Panc1 (cell line): ENCODE measurements around the gene HJURP.

Experiments used
- POLR2AphosphoS5 ChIP-seq: IDR thresholded peaks from 2 replicates; pipeline ENCODE4 v1.6.1; 2012; ENCODE audit warnings: mild to moderate bottlenecking, low read depth, low read length, moderate library complexity
- TCF7L2 ChIP-seq: IDR thresholded peaks from 2 replicates; pipeline ENCODE4 v1.6.1; 2011; ENCODE audit warnings: mild to moderate bottlenecking, low read depth, low read length, inconsistent platforms
- TF ChIP-seq, protein P1 (sequence below): fragments of 450-650 bp; IDR thresholded peaks from 2 replicates; pipeline ENCODE4 v1.5.1; 2017; ENCODE audit warnings: mild to moderate bottlenecking
- TF ChIP-seq, protein P2 (sequence below), 2 experiments: IDR thresholded peaks; 2 replicates each; pipeline ENCODE4 v1.6.1; 2011 to 2012; ENCODE audit warnings: low read depth in 2 of 2, control low read depth in 1 of 2, low read length in 1 of 2, mild to moderate bottlenecking in 1 of 2, moderate library complexity in 1 of 2; ENCODE audit not compliant: insufficient read depth in 1 of 2

DNA sequence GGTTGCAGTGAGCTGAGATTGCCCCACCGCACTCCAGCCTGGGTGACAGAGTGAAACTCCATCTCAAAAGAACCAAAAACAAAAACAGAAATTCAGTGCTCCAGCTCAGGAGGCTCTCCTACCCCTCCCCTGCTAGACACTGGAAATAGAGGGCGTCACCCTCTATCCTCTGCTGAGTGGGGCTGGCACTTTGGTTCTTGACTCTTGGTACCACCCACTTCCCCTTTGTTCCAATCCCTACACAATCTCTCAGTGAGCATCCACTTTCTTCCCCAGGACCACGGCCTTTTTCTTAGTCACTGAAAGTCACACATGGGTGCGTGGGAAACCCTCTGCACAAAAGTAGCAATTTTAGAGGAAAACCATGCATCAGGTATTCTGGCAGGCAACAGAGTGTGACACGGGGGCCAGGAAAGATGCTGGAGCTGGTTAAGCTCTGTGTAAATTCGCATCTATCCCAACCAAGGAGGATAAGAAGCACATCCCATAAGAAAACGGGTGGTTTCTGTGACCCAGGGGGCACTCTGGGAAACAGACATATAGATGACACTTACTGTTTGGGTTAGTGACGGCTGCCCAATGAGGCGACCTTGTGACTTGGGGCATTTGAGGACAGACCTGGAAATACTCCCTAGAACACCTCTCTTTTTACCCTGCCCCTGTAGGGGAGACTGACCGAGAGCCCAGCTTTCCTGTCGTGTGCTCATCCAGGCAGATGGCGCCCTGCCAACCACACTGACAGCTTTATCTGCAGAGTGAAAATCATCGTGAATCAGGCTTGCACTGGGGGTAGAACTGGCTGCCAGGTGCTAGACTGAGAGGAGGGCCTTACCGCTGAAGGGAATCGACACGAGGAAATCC lies 7.7 kb downstream of the HJURP start:
- TF ChIP-seq, protein P1, sequence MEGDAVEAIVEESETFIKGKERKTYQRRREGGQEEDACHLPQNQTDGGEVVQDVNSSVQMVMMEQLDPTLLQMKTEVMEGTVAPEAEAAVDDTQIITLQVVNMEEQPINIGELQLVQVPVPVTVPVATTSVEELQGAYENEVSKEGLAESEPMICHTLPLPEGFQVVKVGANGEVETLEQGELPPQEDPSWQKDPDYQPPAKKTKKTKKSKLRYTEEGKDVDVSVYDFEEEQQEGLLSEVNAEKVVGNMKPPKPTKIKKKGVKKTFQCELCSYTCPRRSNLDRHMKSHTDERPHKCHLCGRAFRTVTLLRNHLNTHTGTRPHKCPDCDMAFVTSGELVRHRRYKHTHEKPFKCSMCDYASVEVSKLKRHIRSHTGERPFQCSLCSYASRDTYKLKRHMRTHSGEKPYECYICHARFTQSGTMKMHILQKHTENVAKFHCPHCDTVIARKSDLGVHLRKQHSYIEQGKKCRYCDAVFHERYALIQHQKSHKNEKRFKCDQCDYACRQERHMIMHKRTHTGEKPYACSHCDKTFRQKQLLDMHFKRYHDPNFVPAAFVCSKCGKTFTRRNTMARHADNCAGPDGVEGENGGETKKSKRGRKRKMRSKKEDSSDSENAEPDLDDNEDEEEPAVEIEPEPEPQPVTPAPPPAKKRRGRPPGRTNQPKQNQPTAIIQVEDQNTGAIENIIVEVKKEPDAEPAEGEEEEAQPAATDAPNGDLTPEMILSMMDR: no peak
- no peak for TF ChIP-seq POLR2AphosphoS5
- TF ChIP-seq, protein P2, sequence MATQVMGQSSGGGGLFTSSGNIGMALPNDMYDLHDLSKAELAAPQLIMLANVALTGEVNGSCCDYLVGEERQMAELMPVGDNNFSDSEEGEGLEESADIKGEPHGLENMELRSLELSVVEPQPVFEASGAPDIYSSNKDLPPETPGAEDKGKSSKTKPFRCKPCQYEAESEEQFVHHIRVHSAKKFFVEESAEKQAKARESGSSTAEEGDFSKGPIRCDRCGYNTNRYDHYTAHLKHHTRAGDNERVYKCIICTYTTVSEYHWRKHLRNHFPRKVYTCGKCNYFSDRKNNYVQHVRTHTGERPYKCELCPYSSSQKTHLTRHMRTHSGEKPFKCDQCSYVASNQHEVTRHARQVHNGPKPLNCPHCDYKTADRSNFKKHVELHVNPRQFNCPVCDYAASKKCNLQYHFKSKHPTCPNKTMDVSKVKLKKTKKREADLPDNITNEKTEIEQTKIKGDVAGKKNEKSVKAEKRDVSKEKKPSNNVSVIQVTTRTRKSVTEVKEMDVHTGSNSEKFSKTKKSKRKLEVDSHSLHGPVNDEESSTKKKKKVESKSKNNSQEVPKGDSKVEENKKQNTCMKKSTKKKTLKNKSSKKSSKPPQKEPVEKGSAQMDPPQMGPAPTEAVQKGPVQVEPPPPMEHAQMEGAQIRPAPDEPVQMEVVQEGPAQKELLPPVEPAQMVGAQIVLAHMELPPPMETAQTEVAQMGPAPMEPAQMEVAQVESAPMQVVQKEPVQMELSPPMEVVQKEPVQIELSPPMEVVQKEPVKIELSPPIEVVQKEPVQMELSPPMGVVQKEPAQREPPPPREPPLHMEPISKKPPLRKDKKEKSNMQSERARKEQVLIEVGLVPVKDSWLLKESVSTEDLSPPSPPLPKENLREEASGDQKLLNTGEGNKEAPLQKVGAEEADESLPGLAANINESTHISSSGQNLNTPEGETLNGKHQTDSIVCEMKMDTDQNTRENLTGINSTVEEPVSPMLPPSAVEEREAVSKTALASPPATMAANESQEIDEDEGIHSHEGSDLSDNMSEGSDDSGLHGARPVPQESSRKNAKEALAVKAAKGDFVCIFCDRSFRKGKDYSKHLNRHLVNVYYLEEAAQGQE (IDR thresholded peaks at IDR 0.05; ENCODE audit: insufficient read depth in 1 of 2, low read depth in 2 of 2, low read length in 1 of 2): no peak
- TF ChIP-seq TCF7L2: no peak
